ENCODE measurements around the gene FAM8A1.

FAM8A1 gene

DNA sequence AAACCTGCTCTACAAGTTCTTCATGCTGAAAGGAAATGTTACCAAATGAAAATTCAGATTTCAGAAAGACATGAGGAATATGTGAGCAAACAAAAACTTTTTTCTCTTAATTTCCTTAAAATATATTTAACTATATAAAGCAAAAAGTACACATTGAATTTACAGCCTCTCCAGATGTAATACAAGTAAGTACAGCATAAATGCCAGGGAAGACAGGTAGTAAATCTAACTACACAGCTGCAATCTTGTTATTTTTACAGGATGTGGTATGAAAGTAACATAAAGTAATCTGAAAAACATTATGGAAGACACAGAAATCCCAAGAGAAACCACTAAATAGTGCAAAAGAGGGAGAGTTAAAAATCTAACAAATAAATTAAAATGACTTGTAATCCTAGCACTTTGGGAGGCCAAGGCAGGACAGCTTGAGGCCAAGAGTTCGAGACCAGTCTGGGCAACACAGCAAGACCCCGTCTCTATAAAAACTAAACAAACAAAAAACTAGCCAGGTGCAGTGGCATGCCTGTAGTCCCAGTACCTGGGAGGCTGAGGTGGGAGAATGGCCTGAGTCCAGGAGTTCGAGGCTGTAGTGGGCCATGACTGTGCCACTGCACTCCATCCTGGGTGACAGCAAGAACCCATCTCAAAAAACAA lies 50.7 kb downstream of the FAM8A1 start:
- H3K27me3 ChIP-seq (replicated peaks in 2 of 5; ENCODE audit: control insufficient read depth in 4 of 5, insufficient read depth in 5 of 5, low read length in 4 of 5), result no peaks in the 10 kb centered on the region
- H3K27ac ChIP-seq (ENCODE audit: insufficient read depth in 1 of 2, low read depth in 1 of 2, low read length in 2 of 2, poor library complexity in 1 of 2, severe bottlenecking in 2 of 2), result no peak overlapping the region
- ChIA-PET CTCF (interaction anchor here (0.7 to 1.7 kb wide), 3 partner anchors 12 to 21 kb away, joined by 3 to 7 read pairs (median 3); no protein-coding TSS in a partner anchor), POLR2A (no interaction called here)
- no peak overlapping the region for H3K4me3 ChIP-seq (ENCODE audit: control insufficient read depth in 1 of 7, extremely low read depth in 1 of 7, insufficient read depth in 4 of 7, low read depth in 2 of 7, low read length in 6 of 7)
- DNase-seq, result peak in 2 of 3 donors; percentile 30 to 58
- peaks cover 0 to 8% (median under 1%) of the 10 kb centered on the region in 4 experiments for H3K4me1 ChIP-seq (ENCODE audit: control extremely low read depth in 1 of 4, control insufficient read depth in 4 of 4, insufficient read depth in 4 of 4, low read length in 3 of 4)
- 100% methylated on average over 1 of the region's 3 CpGs for WGBS (ENCODE audit: insufficient coverage)
- no peaks in the 10 kb centered on the region for H3K9me3 ChIP-seq (ENCODE audit: control extremely low read depth in 1 of 5, control insufficient read depth in 4 of 5, insufficient read depth in 2 of 5, low read depth in 1 of 5, low read length in 4 of 5)
- H3K36me3 ChIP-seq (ENCODE audit: control insufficient read depth in 4 of 4, insufficient read depth in 4 of 4, low read length in 3 of 4), result peaks cover 30 to 76% (median 47%) of the 10 kb centered on the region in 4 experiments

DNA sequence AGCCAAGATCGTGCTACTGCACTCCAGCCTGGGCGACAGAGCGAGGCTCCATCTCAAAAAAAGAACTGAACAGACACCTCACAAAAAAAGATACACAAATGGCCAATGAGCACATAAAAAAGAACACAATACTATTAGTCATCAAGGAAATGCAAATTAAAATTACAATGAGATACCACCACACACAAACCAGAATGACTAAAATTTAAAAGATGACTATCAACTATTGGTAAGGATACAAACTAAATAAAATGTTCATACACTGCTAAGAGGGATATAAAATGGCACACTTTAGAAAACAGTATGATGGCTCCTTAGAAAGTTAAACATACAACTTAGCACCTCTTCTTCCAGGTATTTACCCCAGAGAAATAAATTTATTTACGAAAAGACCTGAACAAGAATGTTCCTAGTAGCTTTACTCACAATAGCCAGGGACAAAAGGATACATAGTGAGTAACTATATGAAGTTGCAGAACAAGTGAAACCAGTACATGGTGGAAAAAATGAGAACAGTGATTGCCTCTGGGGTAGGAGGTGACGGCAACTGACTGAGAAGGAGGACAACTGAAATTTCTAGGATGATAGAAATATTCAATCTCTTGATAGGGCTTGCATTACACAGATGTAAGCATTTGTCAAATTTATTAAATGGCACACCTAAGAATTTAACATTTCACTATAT lies 53.2 kb downstream of the FAM8A1 start:
- POLR2A ChIA-PET, result interaction anchor here (0.7 kb wide), 1 partner anchor 167 kb away, joined by 3 read pairs; no protein-coding TSS in a partner anchor
- Histone ChIP-seq H3K36me3 (ENCODE audit: control insufficient read depth in 4 of 4, insufficient read depth in 4 of 4, low read length in 3 of 4) (peaks cover 25 to 78% (median 44%) of the 10 kb centered on the region in 4 experiments), H3K27ac (ENCODE audit: insufficient read depth in 1 of 2, low read depth in 1 of 2, low read length in 2 of 2, poor library complexity in 1 of 2, severe bottlenecking in 2 of 2) (no peak overlapping the region), H3K4me1 (ENCODE audit: control extremely low read depth in 1 of 4, control insufficient read depth in 4 of 4, insufficient read depth in 4 of 4, low read length in 3 of 4) (peaks cover 0 to 8% (median under 1%) of the 10 kb centered on the region in 4 experiments), H3K9me3 (ENCODE audit: control extremely low read depth in 1 of 5, control insufficient read depth in 4 of 5, insufficient read depth in 2 of 5, low read depth in 1 of 5, low read length in 4 of 5) (no peaks in the 10 kb centered on the region), H3K27me3 (replicated peaks in 2 of 5; ENCODE audit: control insufficient read depth in 4 of 5, insufficient read depth in 5 of 5, low read length in 4 of 5) (no peaks in the 10 kb centered on the region), H3K4me3 (ENCODE audit: control insufficient read depth in 1 of 7, extremely low read depth in 1 of 7, insufficient read depth in 4 of 7, low read depth in 2 of 7, low read length in 6 of 7) (no peak overlapping the region)
- no CpG with 5 or more reads among the region's 5 CpGs for WGBS (ENCODE audit: insufficient coverage)
- CTCF ChIA-PET, result no interaction called here
- no peak for DNase-seq

DNA sequence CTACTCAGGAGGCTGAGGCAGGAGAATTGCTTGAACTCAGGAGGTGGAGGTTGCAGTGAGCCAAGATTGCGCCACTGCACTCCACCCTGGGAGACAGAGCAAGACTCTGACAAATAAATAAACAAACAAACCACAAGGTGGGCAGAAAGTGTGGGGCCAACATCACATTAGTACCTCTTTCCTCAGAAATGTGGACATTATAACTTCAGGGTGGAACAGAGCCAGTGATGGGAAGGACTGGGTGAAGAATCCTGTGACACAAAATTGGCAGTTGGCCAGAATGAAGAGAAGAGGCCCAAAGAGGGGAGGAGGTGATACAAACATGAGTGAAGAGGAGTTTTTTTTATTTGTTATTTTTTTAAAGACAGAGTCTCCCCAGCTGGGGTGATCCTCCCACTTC lies 56.0 kb downstream of the FAM8A1 start:
- Histone ChIP-seq H3K27me3 (replicated peaks in 2 of 5; ENCODE audit: control insufficient read depth in 4 of 5, insufficient read depth in 5 of 5, low read length in 4 of 5) (no peaks in the 10 kb centered on the region), H3K9me3 (ENCODE audit: control extremely low read depth in 1 of 5, control insufficient read depth in 4 of 5, insufficient read depth in 2 of 5, low read depth in 1 of 5, low read length in 4 of 5) (no peaks in the 10 kb centered on the region), H3K4me3 (ENCODE audit: control insufficient read depth in 1 of 7, extremely low read depth in 1 of 7, insufficient read depth in 4 of 7, low read depth in 2 of 7, low read length in 6 of 7) (no peak overlapping the region), H3K36me3 (ENCODE audit: control insufficient read depth in 4 of 4, insufficient read depth in 4 of 4, low read length in 3 of 4) (peaks cover 20 to 75% (median 48%) of the 10 kb centered on the region in 4 experiments), H3K4me1 (ENCODE audit: control extremely low read depth in 1 of 4, control insufficient read depth in 4 of 4, insufficient read depth in 4 of 4, low read length in 3 of 4) (peaks cover 0 to under 1% (median 0%) of the 10 kb centered on the region in 4 experiments), H3K27ac (ENCODE audit: insufficient read depth in 1 of 2, low read depth in 1 of 2, low read length in 2 of 2, poor library complexity in 1 of 2, severe bottlenecking in 2 of 2) (no peak overlapping the region)
- ChIA-PET POLR2A (no interaction called here), CTCF (interaction anchor here (0.9 to 2.6 kb wide), 3 partner anchors 11 to 36 kb away, joined by 3 to 9 read pairs (median 5); no protein-coding TSS in a partner anchor)
- peak in 1 of 3 donors; percentile 26 for DNase-seq
- no CpG with 5 or more reads among the region's 1 CpG for WGBS (ENCODE audit: insufficient coverage)

DNA sequence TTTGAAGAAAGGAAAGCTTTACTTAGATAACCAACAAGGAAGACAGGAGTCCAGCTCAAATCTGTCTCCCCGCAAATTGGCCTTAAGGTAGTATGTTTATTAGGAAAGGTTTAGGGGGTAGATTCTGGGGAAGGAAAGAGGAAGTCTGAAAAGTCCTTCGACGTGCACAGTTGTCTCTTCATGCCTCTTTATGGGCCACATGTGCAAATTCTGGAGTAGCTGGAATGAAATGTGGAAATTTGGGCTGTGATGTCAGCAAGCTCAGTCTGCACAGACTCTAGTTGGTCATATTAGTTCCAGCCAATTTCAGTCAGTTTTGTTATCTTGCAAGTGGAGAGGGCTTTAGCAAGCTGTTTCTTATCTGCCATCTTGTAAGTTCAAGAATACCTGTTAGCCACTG lies 56.5 kb downstream of the FAM8A1 start:
- Histone ChIP-seq H3K36me3 (ENCODE audit: control insufficient read depth in 4 of 4, insufficient read depth in 4 of 4, low read length in 3 of 4) (peaks cover 21 to 75% (median 49%) of the 10 kb centered on the region in 4 experiments), H3K4me3 (ENCODE audit: control insufficient read depth in 1 of 7, extremely low read depth in 1 of 7, insufficient read depth in 4 of 7, low read depth in 2 of 7, low read length in 6 of 7) (no peak overlapping the region), H3K4me1 (ENCODE audit: control extremely low read depth in 1 of 4, control insufficient read depth in 4 of 4, insufficient read depth in 4 of 4, low read length in 3 of 4) (no peaks in the 10 kb centered on the region), H3K9me3 (ENCODE audit: control extremely low read depth in 1 of 5, control insufficient read depth in 4 of 5, insufficient read depth in 2 of 5, low read depth in 1 of 5, low read length in 4 of 5) (no peaks in the 10 kb centered on the region), H3K27me3 (replicated peaks in 2 of 5; ENCODE audit: control insufficient read depth in 4 of 5, insufficient read depth in 5 of 5, low read length in 4 of 5) (no peaks in the 10 kb centered on the region), H3K27ac (ENCODE audit: insufficient read depth in 1 of 2, low read depth in 1 of 2, low read length in 2 of 2, poor library complexity in 1 of 2, severe bottlenecking in 2 of 2) (no peak overlapping the region)
- ChIA-PET CTCF (interaction anchor here (0.9 to 2.6 kb wide), 4 partner anchors 11 to 36 kb away, joined by 3 to 9 read pairs (median 4); no protein-coding TSS in a partner anchor), POLR2A (interaction anchor here (0.5 kb wide), 1 partner anchor 158 kb away, joined by 3 read pairs; no protein-coding TSS in a partner anchor)
- 94% methylated on average over 2 of the region's 3 CpGs for WGBS (ENCODE audit: insufficient coverage)
- DNase-seq, result no peak

Measured in common myeloid progenitor, CD34-positive (primary cell).